ENCODE results near the gene GRM5. TPM values are rescaled to one million over a fixed set of nuclear protein-coding genes. Genes with fewer than 3 reads are reported as not detected.

GRM5 gene
- total RNA-seq, 1 experiment from 2014 or later: not detected

GRCh38 chr11:88810420-88811097 lies 255.2 kb downstream of the GRM5 start:
- Histone ChIP-seq H3K36me3 (ENCODE audit: low read depth) (no peaks in the 10 kb centered on the region), H2AFZ (no peak overlapping the region; the same call in 1 of the 2 replicates), H3K9me3 (ENCODE audit: insufficient read depth, low read depth) (no peaks in the 10 kb centered on the region), H3K9me2 (ENCODE audit: insufficient read depth) (no peaks in the 10 kb centered on the region), H3K27me3 (ENCODE audit: insufficient read depth, low read depth) (no peaks in the 10 kb centered on the region), H3F3A (ENCODE audit: insufficient read depth, low read depth) (no peaks in the 10 kb centered on the region), H4K20me1 (ENCODE audit: insufficient read depth) (no peaks in the 10 kb centered on the region), H3K4me1 (replicated peaks; ENCODE audit: insufficient read depth) (no peaks in the 10 kb centered on the region), H3K4me3 (no peak overlapping the region), H3K79me2 (ENCODE audit: low read depth) (no peaks in the 10 kb centered on the region), H3K27ac (no peak overlapping the region), H3K4me2 (no peak overlapping the region)
- intact Hi-C loops (cut with micrococcal nuclease; ENCODE audit: unreplicated experiment): no loop called here
- ChIA-PET CTCF (no interaction called here), POLR2A (ENCODE audit: unreplicated experiment) (no interaction called here)
- TF ChIP-seq CTCF (conservative IDR thresholded peaks at IDR 0.05) (no peak), EZH2 (IDR thresholded peaks at IDR 0.05; ENCODE audit: low read depth) (no peak)
- DNase-seq: no peak
- BruUV-seq (replicated peaks): no TSS peak

GRCh38 chr11:88809126-88809525 lies 256.7 kb downstream of the GRM5 start:
- ChIA-PET POLR2A (ENCODE audit: unreplicated experiment) (no interaction called here), CTCF (no interaction called here)
- no peak overlapping the region for H2AFZ ChIP-seq
- no peaks in the 10 kb centered on the region for H3F3A ChIP-seq (ENCODE audit: insufficient read depth, low read depth)
- no peaks in the 10 kb centered on the region for H3K36me3 ChIP-seq (ENCODE audit: low read depth)
- TF ChIP-seq CTCF (conservative IDR thresholded peaks at IDR 0.05) (no peak), EZH2 (IDR thresholded peaks at IDR 0.05; ENCODE audit: low read depth) (no peak)
- 0 out of 2 replicates have a peak overlapping the region, but pooled peaks have one; percentile 3 for H3K4me2 ChIP-seq
- H3K79me2 ChIP-seq (ENCODE audit: low read depth): no peaks in the 10 kb centered on the region
- no peaks in the 10 kb centered on the region for H3K4me1 ChIP-seq (replicated peaks; ENCODE audit: insufficient read depth)
- H3K27ac ChIP-seq: no peak overlapping the region
- intact Hi-C loops (cut with micrococcal nuclease; ENCODE audit: unreplicated experiment): no loop called here
- H3K9me2 ChIP-seq (ENCODE audit: insufficient read depth): no peaks in the 10 kb centered on the region
- H3K27me3 ChIP-seq (ENCODE audit: insufficient read depth, low read depth): no peaks in the 10 kb centered on the region
- H3K4me3 ChIP-seq: no peak overlapping the region
- no peaks in the 10 kb centered on the region for H4K20me1 ChIP-seq (ENCODE audit: insufficient read depth)
- DNase-seq: no peak
- H3K9me3 ChIP-seq (ENCODE audit: insufficient read depth, low read depth): no peaks in the 10 kb centered on the region
- BruUV-seq (replicated peaks): no TSS peak

- H3K4me1 ChIP-seq (replicated peaks; ENCODE audit: insufficient read depth): no peaks in the 10 kb centered on the region
- H3K36me3 ChIP-seq (ENCODE audit: low read depth): no peaks in the 10 kb centered on the region
- intact Hi-C loops (cut with micrococcal nuclease; ENCODE audit: unreplicated experiment): no loop called here
- TF ChIP-seq EZH2 (IDR thresholded peaks at IDR 0.05; ENCODE audit: low read depth): no peak
- TF ChIP-seq CTCF (conservative IDR thresholded peaks at IDR 0.05): no peak
- no peaks in the 10 kb centered on the region for H4K20me1 ChIP-seq (ENCODE audit: insufficient read depth)
- no peaks in the 10 kb centered on the region for H3K79me2 ChIP-seq (ENCODE audit: low read depth)
- H3K27ac ChIP-seq: no peak overlapping the region
- H3K27me3 ChIP-seq (ENCODE audit: insufficient read depth, low read depth): no peaks in the 10 kb centered on the region
- H3K9me2 ChIP-seq (ENCODE audit: insufficient read depth): no peaks in the 10 kb centered on the region
- H3K4me3 ChIP-seq: no peak overlapping the region
- BruUV-seq (replicated peaks): no TSS peak
- ChIA-PET POLR2A (ENCODE audit: unreplicated experiment) (no interaction called here), CTCF (no interaction called here)
- no peak for DNase-seq
- H2AFZ ChIP-seq: no peak overlapping the region
- H3K9me3 ChIP-seq (ENCODE audit: insufficient read depth, low read depth): no peaks in the 10 kb centered on the region
- H3F3A ChIP-seq (ENCODE audit: insufficient read depth, low read depth): no peaks in the 10 kb centered on the region
- no peak overlapping the region for H3K4me2 ChIP-seq
Measured at GRCh38 chr11:88807349-88807748, 258.4 kb downstream of the GRM5 start.

Measured in PC-9 (cell line).